Stimulated activated CD4-positive, alpha-beta T cell treated with anti-CD3 and anti-CD28 coated beads, TNF-alpha, amount 100 ng/mL, for 4 hours (primary cell): Measurements from ENCODE around the gene MGAT1.
"Not testable (repeated sequence)": the region's sequence is repeated elsewhere in the genome, so short reads cannot be mapped to it uniquely, and the experiment has no call there.

Experiments
- DNase-seq, 3 experiments: peaks; one replicate each; pipeline ENCODE4 v3.0.0-alpha.2; 2020; ENCODE audit warnings: low read depth in 3 of 3

The MGAT1 gene

DNA sequence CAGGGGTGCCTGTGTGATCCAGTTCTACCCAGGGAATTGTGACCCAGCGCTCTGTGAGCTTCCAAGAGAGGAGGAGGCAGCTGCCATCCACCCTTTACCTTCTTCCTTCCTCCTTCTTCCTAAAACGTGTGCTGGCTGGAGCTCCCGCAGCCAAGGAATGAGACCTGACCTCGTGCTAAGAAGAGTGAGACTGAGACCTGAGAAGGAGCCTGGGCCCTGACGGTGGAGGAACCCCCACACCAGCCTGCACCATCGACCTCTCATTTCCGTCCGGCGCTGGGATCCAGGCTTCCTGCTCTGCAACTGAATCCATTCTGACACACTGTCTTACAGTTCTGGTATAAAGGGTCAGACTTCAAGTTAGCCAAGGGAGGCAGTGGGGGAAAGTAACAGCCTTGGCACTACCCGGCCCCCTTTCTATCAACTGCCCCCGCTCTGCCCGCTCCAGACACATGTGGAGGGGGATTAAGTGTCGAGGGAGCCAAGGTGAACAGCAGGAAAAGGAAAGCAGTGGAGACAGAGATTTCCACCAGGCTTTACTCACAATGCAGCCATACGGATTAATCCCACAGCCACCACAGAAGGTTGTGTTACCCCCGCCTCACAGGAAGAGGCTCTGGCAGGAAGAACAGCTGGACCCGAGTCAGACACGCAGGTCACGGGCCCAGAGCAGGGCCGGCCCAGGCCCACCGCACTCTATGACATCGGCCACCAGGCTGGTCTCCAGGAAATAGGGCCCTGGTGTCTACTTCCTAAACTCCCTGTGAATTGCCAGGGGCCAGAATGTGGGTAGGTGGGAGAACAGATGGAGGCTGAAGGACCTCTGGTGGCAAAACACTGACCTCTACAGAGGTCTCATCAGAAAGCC lies 15.8 kb downstream of the MGAT1 start:
- DNase-seq: no peak

GRCh38 chr5:180785794-180786221 lies 16.8 kb downstream of the MGAT1 start:
- no peak for DNase-seq

DNA sequence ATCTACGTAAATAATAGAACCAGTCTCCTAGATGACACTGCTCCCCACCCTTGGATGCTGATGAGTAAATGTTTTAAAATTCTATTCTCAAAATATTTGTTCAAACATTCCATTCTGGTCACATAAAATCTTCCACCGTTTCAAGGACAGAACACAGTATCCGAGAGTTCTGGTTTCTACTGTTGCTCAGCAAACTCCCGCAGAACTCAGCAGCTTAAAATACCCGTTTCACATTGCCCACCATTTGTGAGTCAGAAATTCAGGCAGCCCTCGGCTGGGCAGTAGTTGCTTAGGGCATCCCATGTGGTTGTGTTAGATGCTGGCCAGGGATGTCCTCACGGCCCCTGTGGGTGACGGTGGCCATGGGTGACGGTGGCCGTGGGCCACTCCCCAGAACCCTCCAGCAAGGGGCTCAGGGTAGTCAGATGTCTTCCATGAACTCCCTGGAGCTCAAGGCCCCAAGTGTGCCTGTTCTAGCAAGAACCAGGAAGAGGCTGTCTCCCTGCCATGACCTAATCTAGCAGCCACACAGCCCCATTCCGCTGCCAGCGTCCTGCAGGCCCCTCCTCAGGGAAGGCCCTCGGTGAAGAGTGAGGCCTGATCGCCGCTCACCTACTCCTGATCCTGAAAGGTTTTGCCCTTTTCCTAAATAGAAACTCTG lies 17.4 kb downstream of the MGAT1 start:
- DNase-seq: no peak

- DNase-seq: peak in 2 of 3 experiments; percentile 59 to 65
These were observed 18.0 kb downstream of the MGAT1 start for GRCh38 chr5:180784497-180785097.

GRCh38 chr5:180783340-180784052 lies 19.1 kb downstream of the MGAT1 start:
- no peak for DNase-seq

- no peak for DNase-seq
These were observed 19.9 kb downstream of the MGAT1 start for GRCh38 chr5:180782748-180783147.

DNA sequence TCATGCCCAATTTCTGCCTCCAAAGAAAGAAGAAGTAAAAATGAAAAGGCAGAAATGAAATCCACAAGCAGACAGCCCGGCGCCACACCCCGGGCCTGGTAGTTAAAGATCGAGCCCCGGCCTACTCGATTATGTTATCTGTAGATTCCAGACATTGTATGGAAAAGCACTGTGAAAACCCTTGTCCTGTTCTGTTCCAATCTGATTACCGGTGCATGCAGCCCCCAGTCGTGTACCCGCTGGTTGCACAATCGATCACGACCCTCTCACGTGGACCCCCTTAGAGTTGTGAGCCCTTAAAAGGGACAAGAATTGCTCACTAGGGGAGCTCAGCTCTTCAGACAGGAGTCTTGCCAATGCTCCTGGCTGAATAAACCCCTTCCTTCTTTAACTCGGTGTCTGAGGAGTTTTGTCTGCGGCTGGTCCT lies 20.7 kb downstream of the MGAT1 start:
- DNase-seq: not testable (repeated sequence)

GRCh38 chr5:180779985-180780610 lies 22.5 kb downstream of the MGAT1 start:
- no peak for DNase-seq

- no peak for DNase-seq
These were observed 25.1 kb downstream of the MGAT1 start for GRCh38 chr5:180777475-180777874.

- no peak for DNase-seq
These were observed 26.2 kb downstream of the MGAT1 start for GRCh38 chr5:180776376-180776775.

DNA sequence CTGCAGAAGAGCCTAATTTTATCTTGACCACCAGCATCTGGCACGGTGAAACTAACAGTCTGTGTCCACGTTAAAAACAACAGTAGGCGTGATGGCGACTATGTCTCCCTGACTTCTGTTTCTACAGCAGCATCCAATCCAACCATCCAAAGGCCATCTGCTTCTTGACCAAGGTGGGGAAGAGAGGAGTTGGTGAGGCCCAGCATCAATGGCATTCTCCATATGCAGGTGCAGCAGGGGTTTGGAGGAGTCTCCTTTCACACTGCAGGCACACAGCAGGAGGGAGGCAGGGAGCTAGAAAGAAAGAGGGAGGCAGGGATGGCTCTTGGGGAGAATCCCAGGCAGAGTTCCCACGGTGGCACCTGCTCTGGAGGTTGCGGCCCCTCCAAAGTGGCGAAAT lies 27.0 kb downstream of the MGAT1 start:
- no peak for DNase-seq

GRCh38 chr5:180771839-180772238 lies 30.8 kb downstream of the MGAT1 start:
- no peak for DNase-seq

- DNase-seq: no peak
These were observed 32.8 kb downstream of the MGAT1 start for GRCh38 chr5:180769821-180770220.

DNA sequence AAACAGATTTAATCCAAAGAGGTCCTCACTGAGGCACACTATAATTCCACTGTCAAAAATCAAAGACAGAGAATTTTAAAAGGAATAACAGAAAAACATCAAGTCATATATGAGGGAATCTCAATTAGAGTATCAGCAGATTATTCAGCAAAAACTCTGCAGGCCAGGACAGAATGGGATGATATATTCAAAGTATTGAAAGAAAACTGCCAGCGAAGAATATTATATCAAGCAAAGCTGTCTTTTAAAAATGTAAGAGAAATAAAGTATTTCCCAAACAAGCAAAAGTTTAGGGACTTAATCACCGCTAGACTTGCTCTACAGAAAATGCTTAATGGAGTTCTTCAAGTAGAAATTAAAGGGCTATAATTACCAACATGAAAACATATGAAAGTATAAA lies 47.0 kb downstream of the MGAT1 start:
- no peak for DNase-seq

DNA sequence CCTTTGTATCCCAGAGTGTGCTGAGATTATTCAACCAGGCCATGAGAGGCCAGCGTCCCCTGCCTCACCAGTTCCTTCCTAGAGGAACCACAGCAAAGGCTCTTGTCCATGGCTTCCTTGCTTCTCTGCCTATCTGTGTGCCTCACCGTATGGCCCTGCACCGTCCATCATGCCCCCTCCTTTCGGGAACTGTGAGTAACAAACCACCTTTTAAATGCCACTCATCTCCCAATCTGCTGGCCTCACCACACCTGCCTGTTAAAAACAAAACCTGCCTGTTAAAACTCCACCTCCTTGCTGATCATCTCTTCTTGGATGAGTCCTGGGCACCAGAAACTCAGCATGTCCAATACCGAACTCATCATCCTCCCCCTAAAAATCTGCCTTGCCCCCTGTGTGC lies 58.4 kb downstream of the MGAT1 start:
- DNase-seq: no peak

DNA sequence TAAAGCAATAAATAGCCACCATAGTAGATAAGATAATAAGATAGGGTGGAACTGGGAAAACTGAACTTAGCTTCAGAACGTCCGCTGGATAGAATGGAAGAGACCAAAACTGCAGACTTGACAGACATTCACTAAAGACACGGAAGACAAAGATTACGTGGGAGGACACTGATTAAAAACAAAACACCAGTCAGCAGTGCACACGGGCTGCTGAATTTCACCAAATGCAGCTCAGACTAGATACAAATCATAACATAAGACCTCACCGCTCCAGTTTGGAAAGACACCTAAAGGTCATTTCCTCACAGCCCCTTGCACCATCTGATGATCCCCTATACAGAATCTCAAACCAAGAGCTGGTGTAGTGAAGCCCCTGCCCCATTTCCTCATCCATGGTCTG lies 59.9 kb downstream of the MGAT1 start:
- DNase-seq: no peak

DNA sequence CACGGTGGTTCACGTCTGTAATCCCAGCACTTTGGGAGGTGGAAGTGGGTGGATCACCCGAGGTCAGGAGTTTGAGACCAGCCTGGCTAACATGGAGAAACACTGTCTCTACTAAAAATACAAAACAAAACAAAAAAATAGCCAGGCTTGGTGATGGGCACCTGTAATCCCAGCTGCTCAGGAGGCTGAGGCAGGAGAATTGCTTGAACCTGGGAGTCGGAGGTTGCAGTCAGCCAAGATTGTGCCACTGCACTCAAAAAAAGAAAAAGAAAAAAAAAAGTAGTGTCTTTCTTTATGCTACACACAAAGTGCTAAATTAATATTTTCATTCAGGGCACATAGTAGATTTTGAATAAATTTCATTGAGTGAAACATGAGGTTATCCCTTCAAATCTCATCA lies 61.7 kb downstream of the MGAT1 start:
- not testable (repeated sequence) for DNase-seq

DNA sequence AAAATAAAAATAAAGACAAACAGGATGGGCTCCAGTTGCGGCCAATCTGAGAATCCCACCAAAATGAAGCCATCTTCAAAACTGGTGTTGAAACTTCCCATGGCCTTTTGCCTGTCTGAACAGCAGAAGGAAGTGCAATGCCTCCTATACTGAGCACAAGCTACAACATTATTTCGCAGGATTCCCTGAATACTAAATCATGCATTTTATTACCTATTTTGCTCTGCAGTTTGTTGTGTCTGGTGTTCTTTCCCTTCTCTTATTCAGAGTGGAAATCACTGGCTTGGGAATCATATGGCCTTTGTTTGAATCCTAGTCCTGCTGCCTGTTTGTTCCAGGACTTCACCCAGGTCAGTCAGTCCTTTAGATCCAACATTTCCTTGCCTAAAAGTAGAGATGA lies 62.6 kb downstream of the MGAT1 start, which contains the start of gene OR2Y1:
OR2Y1 (minus strand) TSS at position 101 of the 400 bp plus-strand sequence; CDS start at position 101, 0 bp downstream.
- DNase-seq: no peak

DNA sequence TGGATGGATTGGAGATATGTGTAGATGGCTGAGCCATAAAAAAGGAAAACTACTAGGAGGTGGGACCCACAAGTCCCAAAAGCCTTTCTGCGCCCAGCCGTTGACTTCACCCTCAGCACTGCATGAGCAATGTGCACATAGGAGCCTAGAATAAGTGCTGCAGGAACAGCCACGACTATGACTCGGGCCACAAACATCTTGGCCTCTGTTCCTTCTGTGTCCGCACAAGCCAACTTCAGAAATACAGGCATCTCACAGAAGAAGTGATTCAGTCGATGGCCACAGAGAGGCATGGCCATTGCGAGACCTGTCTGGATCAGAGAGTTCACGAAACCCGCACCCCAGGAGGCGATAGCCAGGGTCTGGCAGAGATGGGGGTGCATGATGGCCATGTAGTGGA lies 63.3 kb downstream of the MGAT1 start:
- no peak for DNase-seq

DNA sequence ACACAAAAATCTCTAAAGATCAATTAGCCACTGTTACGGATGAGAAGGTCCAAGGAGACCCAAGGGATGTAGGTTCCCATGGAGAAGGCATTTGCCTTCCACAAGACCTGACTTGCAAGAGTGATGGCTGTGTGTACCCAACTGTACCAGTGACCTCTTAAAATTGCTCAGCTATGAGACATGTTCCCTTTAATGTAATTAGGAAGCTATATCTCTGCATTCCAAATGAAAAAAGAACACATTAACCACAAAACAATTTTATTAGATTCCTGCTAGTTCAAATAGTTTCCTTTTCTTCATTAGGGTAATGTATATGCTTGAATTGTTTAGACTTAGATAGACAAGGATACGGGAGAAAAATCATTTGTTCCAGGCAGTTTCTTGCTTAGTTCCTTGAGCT lies 66.1 kb downstream of the MGAT1 start:
- DNase-seq: no peak
